ENCODE data around the gene HOXC10.

The HOXC10 gene

GRCh38 chr12:54017027-54017788 is 32.3 kb downstream of the HOXC10 start:
- DNase-seq, result peak; percentile 38

GRCh38 chr12:54017878-54018467 is 33.0 kb downstream of the HOXC10 start:
- DNase-seq, result peak; percentile 43

- no peak for DNase-seq
Observed at GRCh38 chr12:54018468-54018984, 33.6 kb downstream of the HOXC10 start.

- DNase-seq, result no peak
Observed at GRCh38 chr12:54019091-54019811, 34.3 kb downstream of the HOXC10 start.

- DNase-seq, result no peak
Observed at GRCh38 chr12:54019924-54020590, 35.1 kb downstream of the HOXC10 start.

GRCh38 chr12:54020591-54021405 is 35.9 kb downstream of the HOXC10 start:
- DNase-seq, result no peak

- no peak for DNase-seq
Observed at GRCh38 chr12:54021432-54022013, 36.6 kb downstream of the HOXC10 start.

GRCh38 chr12:54022960-54023884 is 38.3 kb downstream of the HOXC10 start:
- no peak for DNase-seq

- no peak for DNase-seq
Observed at GRCh38 chr12:54024127-54024526, 39.2 kb downstream of the HOXC10 start.

GRCh38 chr12:54024581-54025305 is 39.8 kb downstream of the HOXC10 start:
- no peak for DNase-seq

- DNase-seq, result no peak
Observed at GRCh38 chr12:54025499-54026405, 40.8 kb downstream of the HOXC10 start.

GRCh38 chr12:54026640-54027441 is 41.9 kb downstream of the HOXC10 start:
- DNase-seq, result no peak

GRCh38 chr12:54027442-54027786 is 42.5 kb downstream of the HOXC10 start:
- no peak for DNase-seq

GRCh38 chr12:54028314-54029201 is 43.6 kb downstream of the HOXC10 start, which contains the start of gene HOXC6:
TSS of gene HOXC6 (plus strand) at chr12:54028440. CDS start at chr12:54028522, 82 bp downstream.
- no peak for DNase-seq

GRCh38 chr12:54029529-54030441 is 44.8 kb downstream of the HOXC10 start:
- no peak for DNase-seq

- no peak for DNase-seq
Observed at GRCh38 chr12:54030442-54030801, 45.5 kb downstream of the HOXC10 start.

Data from NCI-H2029 treated with DMSO at 0.1 percent for 48 hours (cell line).